D341Med (cell line): ENCODE data around the gene XAB2.
"Not testable (repeated sequence)": the region's sequence is repeated elsewhere in the genome, so short reads cannot be mapped to it uniquely, and the experiment has no call there.

ENCODE experiments used
- DNase-seq: peaks from one replicate; pipeline ENCODE4 v3.0.0; 2012; ENCODE audit warnings: low spot score

Gene XAB2

DNA sequence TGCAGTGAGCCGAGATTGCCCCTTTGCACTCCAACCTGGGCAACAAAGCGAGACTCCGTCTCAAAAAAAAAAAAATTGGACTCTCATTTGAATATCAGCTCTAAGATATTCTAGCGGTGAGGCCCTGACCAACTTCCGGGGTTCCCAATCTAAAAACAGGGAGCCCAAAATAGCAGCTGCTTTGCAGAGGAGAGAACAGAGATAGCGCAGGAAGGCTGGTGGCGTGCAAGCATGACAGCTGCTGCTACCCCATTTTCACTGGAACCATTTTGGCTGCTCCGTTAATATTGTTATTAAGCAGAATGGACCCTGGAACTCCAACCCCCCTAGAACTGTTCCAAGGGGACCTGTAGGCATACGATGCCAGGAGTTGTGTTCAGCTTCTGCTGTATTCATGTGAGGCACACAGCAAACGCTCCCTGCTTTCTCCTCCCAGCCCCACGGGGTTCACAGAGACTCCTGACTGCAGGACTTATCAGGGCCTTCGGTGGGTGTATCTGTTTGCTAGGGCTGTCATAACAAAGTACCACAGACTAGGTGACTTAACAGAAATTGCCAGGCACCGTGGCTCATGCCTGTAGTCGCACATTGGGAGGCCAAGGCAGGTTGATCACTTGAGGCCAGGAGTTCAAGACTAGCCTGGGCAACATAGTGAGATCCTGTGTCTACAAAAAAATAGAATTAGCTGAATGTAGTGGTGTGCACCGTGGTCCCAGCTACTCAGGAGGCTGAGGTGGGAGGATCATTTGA lies 19.1 kb upstream of the XAB2 start:
- DNase-seq, result no peak

GRCh38 chr19:7647156-7647555 lies 17.8 kb upstream of the XAB2 start:
- DNase-seq, result no peak

GRCh38 chr19:7646426-7646700 lies 17.0 kb upstream of the XAB2 start:
- DNase-seq, result no peak

DNA sequence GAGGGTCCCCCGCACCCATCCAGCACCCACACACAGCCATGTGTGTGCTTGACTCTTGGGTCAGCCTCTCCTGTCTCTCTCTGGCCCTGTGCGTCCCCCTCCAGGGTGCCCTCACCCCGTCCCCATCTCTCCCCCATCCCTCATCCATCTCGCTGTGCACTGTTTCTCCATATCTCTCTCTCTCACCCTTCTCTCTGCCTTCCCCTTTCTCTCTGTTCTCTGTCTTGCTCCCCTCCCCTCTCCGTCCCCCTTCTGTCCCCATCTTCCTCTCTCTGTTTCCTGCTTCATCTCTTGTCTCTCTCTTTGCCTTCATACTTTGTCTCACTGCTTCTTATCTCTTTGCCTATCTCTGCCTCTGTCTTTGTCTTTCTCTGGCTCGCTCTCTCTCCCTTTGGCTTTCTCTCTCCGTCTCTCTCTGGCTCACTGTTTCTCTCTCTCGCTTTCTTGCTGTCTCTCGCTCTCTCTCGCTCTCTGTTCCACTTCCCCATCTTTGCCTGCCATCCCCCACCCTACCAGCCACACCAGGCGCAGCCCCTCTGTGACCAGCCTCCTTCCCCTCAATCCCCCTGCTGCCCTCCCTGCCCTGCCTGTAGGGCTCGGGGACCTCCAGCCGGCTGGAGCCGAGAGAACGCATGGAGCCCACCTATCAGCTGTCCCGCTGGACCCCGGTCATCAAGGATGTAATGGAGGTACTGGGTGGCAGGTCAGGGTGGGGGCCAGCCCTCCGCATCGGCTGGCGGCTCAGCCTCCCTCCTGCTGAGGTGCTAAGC lies 16.5 kb upstream of the XAB2 start:
- peak; percentile 65 for DNase-seq

DNA sequence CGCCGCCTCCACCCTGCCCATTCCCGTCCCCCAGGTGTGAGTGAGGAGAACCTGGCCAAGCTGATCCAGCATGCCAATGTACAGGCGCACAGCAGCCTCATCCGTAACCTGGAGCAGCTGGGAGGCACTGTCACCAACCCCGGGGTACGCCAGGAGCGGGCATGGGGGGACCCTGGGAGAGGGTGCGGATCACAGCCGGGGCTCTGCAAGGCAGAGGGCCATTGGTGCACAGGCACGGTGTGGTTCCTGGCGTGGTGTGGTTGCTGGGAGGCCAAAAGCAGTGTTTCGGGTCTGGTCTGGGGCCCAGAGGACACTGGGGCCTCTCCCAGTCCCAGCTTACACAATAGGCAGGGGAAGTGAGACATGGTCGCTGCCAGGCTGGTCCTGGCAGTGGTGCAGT lies 15.8 kb upstream of the XAB2 start:
- no peak for DNase-seq

GRCh38 chr19:7644550-7644877 lies 15.2 kb upstream of the XAB2 start:
- no peak for DNase-seq

DNA sequence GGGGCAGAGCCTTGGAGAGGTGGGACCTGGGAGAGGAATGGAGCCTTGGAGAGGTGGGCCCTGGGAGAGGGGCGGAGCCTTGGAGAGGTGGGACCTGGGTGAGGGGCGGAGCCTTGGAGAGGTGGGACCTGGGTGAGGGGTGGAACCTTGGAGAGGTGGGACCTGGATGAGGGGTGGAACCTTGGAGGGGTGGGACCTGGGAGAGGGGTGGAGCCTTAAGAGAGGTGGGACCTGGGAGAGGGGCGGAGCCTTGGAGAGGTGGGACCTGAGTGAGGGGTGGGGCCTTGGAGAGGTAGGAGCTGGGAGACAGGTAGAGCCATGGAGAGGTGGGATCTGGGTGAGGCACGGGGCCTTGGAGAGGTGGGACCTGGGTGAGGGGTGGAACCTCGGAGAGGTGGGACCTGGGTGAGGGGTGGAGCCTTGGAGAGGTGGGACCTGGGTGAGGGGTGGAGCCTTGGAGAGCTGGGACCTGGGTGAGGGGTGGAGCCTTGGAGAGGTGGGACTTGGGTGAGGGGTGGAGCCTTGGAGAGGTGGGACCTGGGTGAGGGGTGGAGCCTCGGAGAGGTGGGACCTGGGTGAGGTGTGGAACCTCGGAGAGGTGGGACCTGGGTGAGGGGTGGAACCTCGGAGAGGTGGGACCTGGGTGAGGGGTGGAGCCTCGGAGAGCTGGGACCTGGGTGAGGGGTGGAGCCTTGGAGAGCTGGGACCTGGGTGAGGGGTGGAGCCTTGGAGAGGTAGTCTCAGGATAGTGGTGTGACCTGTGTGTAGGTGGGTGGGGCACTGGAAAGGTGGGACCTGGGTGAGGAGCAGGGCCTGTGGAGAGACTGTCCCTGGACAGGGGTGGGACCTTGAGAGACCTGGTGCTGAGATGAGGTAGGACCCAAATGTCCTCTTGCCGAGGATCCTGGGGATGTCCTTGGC lies 14.5 kb upstream of the XAB2 start:
- DNase-seq, result not testable (repeated sequence)

DNA sequence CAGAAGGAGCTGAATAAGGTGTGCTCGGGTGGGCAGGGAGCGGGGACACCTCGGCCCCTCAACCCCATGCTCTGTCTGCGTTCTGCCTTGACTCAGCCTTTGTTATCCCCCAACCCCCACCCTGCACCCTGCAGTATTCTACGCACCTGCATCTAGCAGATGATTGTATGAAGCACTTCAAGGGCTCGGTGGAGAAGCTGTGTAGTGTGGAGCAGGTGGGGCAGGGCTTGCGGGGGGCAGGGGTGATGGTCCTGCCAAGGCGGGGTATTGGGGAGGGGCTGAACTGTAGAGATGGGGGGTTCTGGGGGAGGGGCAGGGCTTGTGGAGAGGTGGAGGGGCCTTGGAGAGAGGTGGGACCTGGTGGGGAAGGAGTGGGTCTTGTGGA lies 13.7 kb upstream of the XAB2 start:
- no peak for DNase-seq

DNA sequence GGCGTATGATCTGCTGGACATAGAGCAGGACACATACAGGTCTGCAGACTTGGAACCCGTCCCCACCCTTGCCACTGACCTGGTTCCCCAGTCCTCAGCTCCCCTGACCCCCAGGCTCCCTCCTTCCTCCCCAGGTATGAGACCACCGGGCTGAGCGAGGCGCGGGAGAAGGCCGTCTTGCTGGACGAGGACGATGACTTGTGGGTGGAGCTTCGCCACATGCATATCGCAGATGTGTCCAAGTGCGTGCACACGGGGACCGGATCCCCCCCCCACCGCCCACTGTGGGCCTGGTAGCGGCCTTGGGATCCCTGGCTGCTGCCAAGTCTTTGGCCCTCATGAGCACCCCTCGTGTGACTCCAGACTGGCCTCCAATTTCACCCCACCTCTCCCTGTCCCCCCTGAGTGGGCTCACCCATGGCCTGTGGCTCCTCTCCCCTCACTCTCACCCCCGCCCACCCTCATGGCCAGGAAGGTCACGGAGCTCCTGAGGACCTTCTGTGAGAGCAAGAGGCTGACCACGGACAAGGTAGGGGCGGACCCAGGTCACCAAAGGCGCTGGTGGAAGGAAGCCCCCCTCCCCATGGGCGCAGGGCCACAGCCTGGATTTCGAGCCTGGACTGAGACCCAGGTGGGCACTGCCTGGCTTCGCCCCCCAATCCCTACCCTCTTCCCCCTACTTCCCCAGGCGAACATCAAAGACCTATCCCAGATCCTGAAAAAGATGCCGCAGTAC lies 13.1 kb upstream of the XAB2 start:
- DNase-seq, result no peak

- DNase-seq, result no peak
Measured at GRCh38 chr19:7641290-7642276, 12.2 kb upstream of the XAB2 start.

DNA sequence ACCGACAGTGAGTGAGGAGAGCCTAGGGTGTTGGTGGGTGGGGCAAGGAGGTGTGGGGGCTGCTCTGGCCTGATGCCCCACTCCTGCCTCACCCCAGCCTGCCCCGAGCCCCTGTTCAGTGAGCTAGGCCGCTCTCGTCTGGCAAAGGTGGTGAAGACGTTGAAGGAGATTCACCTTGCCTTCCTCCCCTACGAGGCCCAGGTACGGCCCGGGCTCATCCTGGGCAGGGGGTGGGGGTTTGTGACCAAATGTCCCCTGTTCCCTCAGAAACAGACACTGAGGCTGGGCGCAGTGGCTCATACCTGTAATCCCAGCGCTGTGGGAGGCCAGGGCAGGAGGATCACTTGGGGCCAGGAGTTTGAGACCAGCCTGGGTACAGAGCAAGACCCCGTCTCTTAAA lies 11.5 kb upstream of the XAB2 start:
- no peak for DNase-seq

- no peak for DNase-seq
Measured at GRCh38 chr19:7639863-7640348, 10.6 kb upstream of the XAB2 start.

DNA sequence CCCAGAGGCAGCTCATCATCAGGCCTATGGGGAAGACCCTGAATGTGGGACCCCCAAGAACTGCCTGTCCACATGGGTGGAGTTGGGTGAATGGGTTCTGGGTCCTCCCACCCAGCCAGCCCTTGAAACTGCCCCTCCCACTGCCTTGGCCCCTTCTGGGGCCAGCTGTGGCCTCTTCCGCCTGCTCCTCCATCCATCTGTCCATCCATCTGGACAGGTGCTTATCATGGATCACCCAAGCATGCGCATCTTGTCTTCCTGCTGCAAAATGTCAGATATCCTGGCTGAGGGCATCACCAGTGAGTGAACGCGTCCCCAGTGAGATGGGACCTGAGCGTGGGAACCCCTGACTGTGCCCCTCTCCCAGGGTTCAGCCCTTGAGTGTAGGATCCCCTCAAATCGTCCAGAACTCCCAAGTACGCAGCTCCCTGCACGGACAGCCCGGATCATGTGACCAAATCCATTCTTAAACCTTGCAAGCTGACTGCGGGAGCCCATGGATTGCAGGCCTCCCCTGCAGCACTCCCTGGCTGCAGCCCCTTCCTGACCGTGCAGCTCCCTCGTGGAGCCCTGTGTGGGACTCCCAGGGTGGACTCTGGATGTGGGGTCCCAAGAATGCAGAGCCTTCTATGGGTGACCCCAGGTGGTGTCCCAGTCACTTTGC lies 9.6 kb upstream of the XAB2 start:
- peak; percentile 68 for DNase-seq

DNA sequence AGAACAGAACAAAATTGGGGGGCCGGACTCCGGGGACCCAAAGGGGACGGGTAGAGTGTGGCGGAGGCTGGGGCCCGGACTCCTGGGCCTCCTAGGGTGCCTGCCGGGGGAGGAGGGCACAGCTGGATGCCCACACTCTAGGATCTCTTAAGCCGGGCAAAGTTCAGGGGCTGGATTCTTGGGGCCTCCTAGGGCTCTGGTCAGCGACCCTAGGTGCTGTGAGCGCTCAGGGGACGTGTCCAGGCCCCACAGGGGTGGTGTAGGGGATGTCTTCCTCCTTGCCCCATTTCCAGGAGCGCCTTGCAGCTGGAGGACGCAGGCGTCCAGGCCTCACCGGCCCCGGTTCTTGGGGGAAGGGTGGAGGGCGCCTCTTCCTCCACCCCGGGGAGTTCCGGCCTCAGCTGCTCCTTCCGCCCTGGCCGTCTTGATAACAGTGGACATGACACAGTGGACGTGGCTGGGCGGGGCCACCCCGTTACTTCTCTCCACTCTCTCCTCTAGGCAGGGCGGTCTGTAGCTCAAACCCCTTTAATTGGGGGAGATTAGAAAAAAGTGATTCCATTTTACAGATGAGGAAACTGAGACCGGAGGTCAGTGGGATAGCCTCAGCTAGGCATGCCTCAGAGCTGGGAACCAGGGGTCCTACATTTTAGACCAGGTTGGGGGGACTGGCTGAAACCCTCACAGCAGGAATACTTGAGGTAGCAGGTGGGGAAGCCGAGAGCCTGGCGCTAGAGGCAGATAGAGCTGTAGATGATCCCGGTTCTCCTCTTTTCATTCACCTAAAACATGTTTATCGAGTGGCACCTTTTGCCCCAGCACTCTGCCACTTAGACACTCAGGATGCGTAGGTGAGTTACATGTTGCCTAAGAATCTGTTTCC lies 8.3 kb upstream of the XAB2 start:
- DNase-seq, result no peak

- peak; percentile 81 for DNase-seq
Measured at GRCh38 chr19:7636691-7637373, 7.5 kb upstream of the XAB2 start, which contains the start of gene STXBP2. Gene STXBP2 (plus strand): TSS chr19:7637110. CDS start chr19:7637150, 40 bp downstream.

DNA sequence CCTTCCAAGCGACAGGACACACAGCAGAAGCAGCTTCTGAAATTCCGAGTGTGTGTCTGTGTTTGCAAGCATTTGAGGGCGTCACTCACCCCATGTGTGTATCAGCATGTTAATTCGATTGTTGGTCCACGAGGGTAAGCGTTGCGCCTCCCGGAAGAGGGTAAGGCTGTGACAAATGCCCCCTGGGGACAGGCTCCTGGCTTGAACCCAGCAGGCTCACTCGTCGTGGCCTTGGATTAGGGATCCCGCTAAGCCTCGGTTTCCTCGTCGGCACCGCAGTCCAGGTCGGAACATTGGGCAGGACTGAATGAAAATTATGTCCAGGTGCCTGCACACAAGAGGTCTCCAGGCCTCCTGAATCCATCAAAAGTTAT lies 7.0 kb upstream of the XAB2 start:
- DNase-seq, result no peak

DNA sequence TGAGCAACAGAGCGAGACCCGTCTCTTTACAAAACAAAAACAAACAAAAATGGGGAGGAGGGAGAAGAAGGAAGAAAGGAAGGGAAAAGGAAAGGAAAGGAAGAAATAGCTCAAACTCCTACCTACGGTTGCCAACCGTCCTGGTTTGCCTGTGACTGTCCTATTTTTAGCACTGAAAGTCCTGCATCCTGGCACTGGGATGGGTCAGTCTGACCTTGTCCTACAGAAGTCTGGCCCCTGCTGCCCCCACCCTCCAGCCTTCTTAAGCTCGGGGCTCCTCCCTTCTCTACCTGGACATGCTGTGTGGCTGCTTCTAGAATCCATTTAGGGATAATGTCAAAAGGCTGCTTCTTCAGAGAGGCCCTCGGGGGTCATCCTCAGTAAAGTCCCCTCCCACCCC lies 6.3 kb upstream of the XAB2 start:
- DNase-seq, result no peak

GRCh38 chr19:7633698-7634097 lies 4.4 kb upstream of the XAB2 start, which contains the start of gene PCP2:
Gene PCP2 (minus strand): TSS chr19:7633719. CDS start chr19:7633457, 262 bp downstream.
- no peak for DNase-seq
